Osteocyte (in vitro differentiated cells): ENCODE measurements around the gene PPY. TPM values are rescaled to one million over a fixed set of nuclear protein-coding genes. Genes with fewer than 3 reads are reported as not detected.
"Not testable (repeated sequence)": the region's sequence is repeated elsewhere in the genome, so short reads cannot be mapped to it uniquely, and the experiment has no call there.

Experiments
- DNase-seq: peaks from one replicate; pipeline ENCODE4 v3.0.0; 2021; ENCODE audit warnings: mixed read lengths; ENCODE audit not compliant: unreplicated experiment; ENCODE audit errors: extremely low spot score
- H3K27ac Mint-ChIP-seq: one replicate; pipeline ENCODE4 v1.8.0; 2021; ENCODE audit warnings: mild to moderate bottlenecking, mixed read lengths; ENCODE audit not compliant: unreplicated experiment
- H3K27me3 Mint-ChIP-seq: one replicate; pipeline ENCODE4 v1.8.0; 2021; ENCODE audit warnings: mixed read lengths; ENCODE audit not compliant: unreplicated experiment
- H3K36me3 Mint-ChIP-seq: one replicate; pipeline ENCODE4 v1.8.0; 2021; ENCODE audit warnings: mixed read lengths; ENCODE audit not compliant: unreplicated experiment
- H3K4me1 Mint-ChIP-seq: one replicate; pipeline ENCODE4 v1.8.0; 2021; ENCODE audit warnings: mixed read lengths; ENCODE audit not compliant: unreplicated experiment
- H3K4me3 Mint-ChIP-seq: one replicate; pipeline ENCODE4 v1.8.0; 2021; ENCODE audit warnings: mild to moderate bottlenecking, moderate library complexity, mixed read lengths; ENCODE audit not compliant: unreplicated experiment
- H3K9me3 Mint-ChIP-seq: one replicate; pipeline ENCODE4 v1.8.0; 2021; ENCODE audit warnings: mixed read lengths; ENCODE audit not compliant: unreplicated experiment
- CTCF ChIP-seq: fragments of 200-600 bp; sonication (generic); IDR thresholded peaks from 2 replicates; pipeline ENCODE4 v1.5.0; 2021; ENCODE audit warnings: antibody characterized with exemption, mild to moderate bottlenecking, moderate library complexity
- total RNA-seq: library from RNA; stranded (reverse); gene quantifications from 2 replicates; pipeline ENCODE4 v1.2.1, GENCODE V29; 2021

The PPY gene
- total RNA-seq, 1 donor from 2014 or later = not detected

- Mint-ChIP-seq H3K27me3 (peaks cover 77% of the 10 kb centered on the region), H3K4me1 (no peaks in the 10 kb centered on the region), H3K36me3 (no peaks in the 10 kb centered on the region), H3K9me3 (no peaks in the 10 kb centered on the region), H3K4me3 (no peak overlapping the region), H3K27ac (no peak overlapping the region)
- no peak for TF ChIP-seq CTCF
- DNase-seq = no peak
Measured at GRCh38 chr17:43979011-43979410, 36.7 kb upstream of the PPY start.

GRCh38 chr17:43978078-43978477, 35.8 kb upstream of the PPY start:
- DNase-seq = no peak
- TF ChIP-seq CTCF = no peak
- Mint-ChIP-seq H3K4me3 (no peak overlapping the region), H3K27me3 (peaks cover 75% of the 10 kb centered on the region), H3K36me3 (no peaks in the 10 kb centered on the region), H3K27ac (no peak overlapping the region), H3K4me1 (no peaks in the 10 kb centered on the region), H3K9me3 (no peaks in the 10 kb centered on the region)

GRCh38 chr17:43976963-43977837, 34.9 kb upstream of the PPY start:
- no peak overlapping the region for H3K4me3 Mint-ChIP-seq
- no peaks in the 10 kb centered on the region for H3K9me3 Mint-ChIP-seq
- no peak for TF ChIP-seq CTCF
- H3K36me3 Mint-ChIP-seq = no peaks in the 10 kb centered on the region
- peaks cover 66% of the 10 kb centered on the region for H3K27me3 Mint-ChIP-seq
- no peak overlapping the region for H3K27ac Mint-ChIP-seq
- no peak for DNase-seq
- no peaks in the 10 kb centered on the region for H3K4me1 Mint-ChIP-seq

- Mint-ChIP-seq H3K36me3 (no peaks in the 10 kb centered on the region), H3K27me3 (peaks cover 60% of the 10 kb centered on the region), H3K4me1 (no peaks in the 10 kb centered on the region), H3K27ac (no peak overlapping the region), H3K9me3 (peaks cover 4% of the 10 kb centered on the region), H3K4me3 (no peak overlapping the region)
- DNase-seq = no peak
- TF ChIP-seq CTCF = no peak
Measured at GRCh38 chr17:43975898-43976297, 33.6 kb upstream of the PPY start.

- no peak overlapping the region for H3K4me3 Mint-ChIP-seq
- H3K27ac Mint-ChIP-seq = no peak overlapping the region
- no peaks in the 10 kb centered on the region for H3K36me3 Mint-ChIP-seq
- no peaks in the 10 kb centered on the region for H3K4me1 Mint-ChIP-seq
- H3K27me3 Mint-ChIP-seq = peaks cover 52% of the 10 kb centered on the region
- no peak for DNase-seq
- H3K9me3 Mint-ChIP-seq = peaks cover 4% of the 10 kb centered on the region
- TF ChIP-seq CTCF = no peak
Measured at GRCh38 chr17:43974382-43975266, 32.3 kb upstream of the PPY start.

- DNase-seq, H3K36me3 Mint-ChIP-seq, H3K9me3 Mint-ChIP-seq, H3K4me3 Mint-ChIP-seq, H3K27ac Mint-ChIP-seq, H3K4me1 Mint-ChIP-seq: not testable (repeated sequence)
- peaks cover 43% of the 10 kb centered on the region for H3K27me3 Mint-ChIP-seq
Measured at GRCh38 chr17:43972444-43973212, 30.4 kb upstream of the PPY start.

- H3K36me3 Mint-ChIP-seq, H3K9me3 Mint-ChIP-seq, DNase-seq, H3K27ac Mint-ChIP-seq, H3K4me3 Mint-ChIP-seq, H3K4me1 Mint-ChIP-seq: not testable (repeated sequence)
- H3K27me3 Mint-ChIP-seq = peaks cover 43% of the 10 kb centered on the region
Measured at GRCh38 chr17:43971436-43971835, 29.2 kb upstream of the PPY start.
